Adipocyte (in vitro differentiated cells): ENCODE measurements around the gene MTMR11.

ENCODE experiments used
- DNase-seq: peaks from one replicate; pipeline ENCODE4 v3.0.0-alpha.2; 2015; ENCODE audit warnings: low read depth
- H3K27me3 ChIP-seq: replicated peaks from 2 replicates; pipeline ENCODE4 v1.7.0; 2013; ENCODE audit warnings: mild to moderate bottlenecking, low read length, moderate library complexity; ENCODE audit not compliant: control insufficient read depth, insufficient read depth
- H3K36me3 ChIP-seq: 2 replicates; pipeline ENCODE4 v1.7.0; 2013; ENCODE audit warnings: low read length, mild to moderate bottlenecking, moderate library complexity; ENCODE audit not compliant: control insufficient read depth, insufficient read depth, severe bottlenecking
- H3K4me1 ChIP-seq: 2 replicates; pipeline ENCODE4 v1.7.0; 2013; ENCODE audit warnings: mild to moderate bottlenecking, low read length, moderate library complexity; ENCODE audit not compliant: control insufficient read depth, insufficient read depth
- H3K4me3 ChIP-seq: 2 replicates; pipeline ENCODE4 v1.7.0; 2013; ENCODE audit warnings: mild to moderate bottlenecking, low read length, moderate library complexity
- H3K9ac ChIP-seq: 2 replicates; pipeline ENCODE4 v1.7.0; 2013; ENCODE audit warnings: mild to moderate bottlenecking, low read length, moderate library complexity
- H3K9me3 ChIP-seq: 2 replicates; pipeline ENCODE4 v1.7.0; 2013; ENCODE audit warnings: mild to moderate bottlenecking, low read length, moderate library complexity; ENCODE audit not compliant: control insufficient read depth

Gene MTMR11

GRCh38 chr1:149936170-149936991 is at the start of gene MTMR11:
TSS of gene MTMR11 (minus strand) at chr1:149936879. CDS start at chr1:149936647, 232 bp downstream.
- Histone ChIP-seq H3K9ac (peak within 1 kb of the TSS; percentile 86), H3K36me3 (no peaks in the 10 kb centered on the region), H3K27me3 (no peaks in the 10 kb centered on the region), H3K9me3 (no peaks in the 10 kb centered on the region), H3K4me1 (peaks cover 45% of the 10 kb centered on the region), H3K4me3 (peak within 1 kb of the TSS; percentile 89)
- DNase-seq: peak; percentile 60

- Histone ChIP-seq H3K36me3 (peaks cover 21% of the 10 kb centered on the region), H3K4me3 (no peak overlapping the region), H3K4me1 (peaks cover 13% of the 10 kb centered on the region), H3K27me3 (no peaks in the 10 kb centered on the region), H3K9me3 (no peaks in the 10 kb centered on the region), H3K9ac (no peak overlapping the region)
- DNase-seq: no peak
These were observed 43.4 kb upstream of the MTMR11 start for GRCh38 chr1:149979972-149980540.

GRCh38 chr1:149979245-149979971 is 42.7 kb upstream of the MTMR11 start:
- peaks cover 13% of the 10 kb centered on the region for H3K4me1 ChIP-seq

GRCh38 chr1:149978547-149979023 is 41.9 kb upstream of the MTMR11 start:
- Histone ChIP-seq H3K4me1 (peaks cover 13% of the 10 kb centered on the region), H3K27me3 (no peaks in the 10 kb centered on the region), H3K9ac (no peak overlapping the region), H3K9me3 (no peaks in the 10 kb centered on the region), H3K4me3 (no peak overlapping the region), H3K36me3 (peaks cover 30% of the 10 kb centered on the region)
- no peak for DNase-seq

More at GRCh38 chr1:149979245-149979971, 42.7 kb upstream of the MTMR11 start:
- no peak overlapping the region for H3K4me3 ChIP-seq
- H3K36me3 ChIP-seq: peaks cover 24% of the 10 kb centered on the region
- H3K9me3 ChIP-seq: no peaks in the 10 kb centered on the region
- no peak overlapping the region for H3K9ac ChIP-seq
- no peak for DNase-seq
- no peaks in the 10 kb centered on the region for H3K27me3 ChIP-seq

- peaks cover 43% of the 10 kb centered on the region for H3K36me3 ChIP-seq
- no peak for DNase-seq
- no peaks in the 10 kb centered on the region for H3K27me3 ChIP-seq
- no peak overlapping the region for H3K9ac ChIP-seq
- peaks cover 13% of the 10 kb centered on the region for H3K4me1 ChIP-seq
- H3K4me3 ChIP-seq: no peak overlapping the region
- no peaks in the 10 kb centered on the region for H3K9me3 ChIP-seq
These were observed 40.7 kb upstream of the MTMR11 start for GRCh38 chr1:149977345-149977744.

GRCh38 chr1:149972547-149972946 is 35.9 kb upstream of the MTMR11 start:
- no peak for DNase-seq
- no peak overlapping the region for H3K9ac ChIP-seq
- no peaks in the 10 kb centered on the region for H3K4me1 ChIP-seq
- H3K9me3 ChIP-seq: no peaks in the 10 kb centered on the region
- H3K4me3 ChIP-seq: no peak overlapping the region
- peaks cover 82% of the 10 kb centered on the region for H3K36me3 ChIP-seq
- H3K27me3 ChIP-seq: no peaks in the 10 kb centered on the region

GRCh38 chr1:149967646-149968045 is 31.0 kb upstream of the MTMR11 start:
- no peak for DNase-seq
- Histone ChIP-seq H3K4me1 (peaks cover 27% of the 10 kb centered on the region), H3K27me3 (no peaks in the 10 kb centered on the region), H3K9ac (no peak overlapping the region), H3K36me3 (peaks cover 79% of the 10 kb centered on the region), H3K4me3 (no peak overlapping the region), H3K9me3 (no peaks in the 10 kb centered on the region)

- no peak overlapping the region for H3K4me3 ChIP-seq
- H3K4me1 ChIP-seq: peaks cover 33% of the 10 kb centered on the region
- H3K9me3 ChIP-seq: no peaks in the 10 kb centered on the region
- H3K36me3 ChIP-seq: peaks cover 73% of the 10 kb centered on the region
- DNase-seq: no peak
- no peaks in the 10 kb centered on the region for H3K27me3 ChIP-seq
- no peak overlapping the region for H3K9ac ChIP-seq
These were observed 30.4 kb upstream of the MTMR11 start for GRCh38 chr1:149967041-149967440.

GRCh38 chr1:149966405-149966804 is 29.7 kb upstream of the MTMR11 start:
- H3K9ac ChIP-seq: no peak overlapping the region
- H3K4me1 ChIP-seq: peaks cover 33% of the 10 kb centered on the region
- no peak for DNase-seq
- H3K36me3 ChIP-seq: peaks cover 70% of the 10 kb centered on the region
- H3K27me3 ChIP-seq: no peaks in the 10 kb centered on the region
- H3K4me3 ChIP-seq: no peak overlapping the region
- no peaks in the 10 kb centered on the region for H3K9me3 ChIP-seq

- Histone ChIP-seq H3K4me1 (peaks cover 33% of the 10 kb centered on the region), H3K27me3 (no peaks in the 10 kb centered on the region), H3K9me3 (no peaks in the 10 kb centered on the region), H3K9ac (no peak overlapping the region), H3K4me3 (no peak overlapping the region), H3K36me3 (peaks cover 66% of the 10 kb centered on the region)
- DNase-seq: no peak
These were observed 28.8 kb upstream of the MTMR11 start for GRCh38 chr1:149965440-149965839.

GRCh38 chr1:149963358-149963757 is 26.7 kb upstream of the MTMR11 start:
- peak; percentile 85 for DNase-seq
- Histone ChIP-seq H3K9ac (peak overlapping the region; percentile 60), H3K27me3 (no peaks in the 10 kb centered on the region), H3K4me1 (peaks cover 33% of the 10 kb centered on the region), H3K36me3 (peaks cover 65% of the 10 kb centered on the region), H3K4me3 (no peak overlapping the region), H3K9me3 (no peaks in the 10 kb centered on the region)
